ENCODE results near the gene ERBB4. TPM values are rescaled to one million over a fixed set of nuclear protein-coding genes. Genes with fewer than 3 reads are reported as not detected.

ERBB4 gene
- total and polyA plus RNA-seq, 10 of the 15 experiments (the other 5 are each of a cell fraction or from before 2014, with no cell fraction given) = under 0.01 to 0.23 (median 0.01) TPM; not detected in 4

DNA sequence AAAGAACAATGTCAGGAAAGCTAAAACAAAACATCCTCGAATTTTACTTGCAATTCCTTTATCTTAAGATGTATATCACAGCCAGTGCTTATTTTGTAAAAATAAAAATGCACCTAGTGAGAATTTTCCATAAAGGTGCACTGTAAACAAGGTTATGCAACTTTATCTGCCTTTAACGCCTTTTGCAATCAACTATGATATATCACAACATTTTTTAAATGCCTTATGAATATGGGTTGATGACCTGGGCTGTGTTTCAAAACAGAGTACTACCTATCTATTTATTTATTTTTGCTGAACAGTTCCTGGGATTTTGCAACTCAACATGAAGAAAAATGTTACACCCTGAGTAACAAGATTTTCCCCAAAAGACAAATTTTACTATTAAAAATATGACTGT, 1112.4 kb downstream of the ERBB4 start (continued):
- TF ChIP-seq MTA2 (IDR thresholded peaks at IDR 0.05; ENCODE audit: low read depth) (no peak), BCL11A (IDR thresholded peaks at IDR 0.05; ENCODE audit: low read depth, low read length) (no peak)
- TF ChIP-seq, protein P1, sequence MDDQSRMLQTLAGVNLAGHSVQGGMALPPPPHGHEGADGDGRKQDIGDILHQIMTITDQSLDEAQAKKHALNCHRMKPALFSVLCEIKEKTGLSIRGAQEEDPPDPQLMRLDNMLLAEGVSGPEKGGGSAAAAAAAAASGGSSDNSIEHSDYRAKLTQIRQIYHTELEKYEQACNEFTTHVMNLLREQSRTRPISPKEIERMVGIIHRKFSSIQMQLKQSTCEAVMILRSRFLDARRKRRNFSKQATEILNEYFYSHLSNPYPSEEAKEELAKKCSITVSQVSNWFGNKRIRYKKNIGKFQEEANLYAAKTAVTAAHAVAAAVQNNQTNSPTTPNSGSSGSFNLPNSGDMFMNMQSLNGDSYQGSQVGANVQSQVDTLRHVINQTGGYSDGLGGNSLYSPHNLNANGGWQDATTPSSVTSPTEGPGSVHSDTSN (IDR thresholded peaks at IDR 0.05; ENCODE audit: insufficient replicate concordance, low read depth, low read length) = no peak

DNA sequence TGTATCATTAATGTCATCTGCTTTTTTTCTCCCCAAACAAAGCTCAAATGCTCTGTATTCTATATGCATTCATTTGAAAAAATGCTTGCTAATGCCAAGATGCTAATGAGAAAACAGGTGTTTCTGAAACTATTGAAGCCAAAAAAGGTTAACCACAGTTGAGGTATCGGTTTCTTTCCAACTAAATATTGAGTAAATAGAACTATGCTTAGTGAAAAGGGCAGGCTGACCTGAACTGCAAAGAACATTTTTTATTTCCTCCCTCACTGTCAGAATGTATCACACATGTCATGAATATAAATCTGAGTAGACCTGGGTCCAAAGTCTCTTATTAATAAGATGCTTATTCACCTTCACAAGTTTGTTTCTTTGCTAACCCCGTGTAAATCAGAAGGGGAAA, 1115.6 kb downstream of the ERBB4 start:
- no peak for DNase-seq (ENCODE audit: low read depth, low spot score)
- ATAC-seq = no peak
- no peak overlapping the region for H2AFZ ChIP-seq (ENCODE audit: control insufficient read depth, low read depth, low read length)
- no peaks in the 10 kb centered on the region for H4K20me1 ChIP-seq (ENCODE audit: control insufficient read depth, insufficient read depth)
- no peaks in the 10 kb centered on the region for H3K27me3 ChIP-seq (replicated peaks in 1 of 2; ENCODE audit: control insufficient read depth in 2 of 2, insufficient read depth in 2 of 2, low read length in 1 of 2)
- no peak overlapping the region for H3K4me3 ChIP-seq
- no TSS peak for BruUV-seq (replicated peaks)
- no peak overlapping the region for H3K4me2 ChIP-seq (ENCODE audit: control insufficient read depth, insufficient read depth)
- ChIA-PET SMC1A (ENCODE audit: uncharacterized antibody, unreplicated experiment) (interaction anchor here (0.7 to 1.0 kb wide), 2 partner anchors 143 to 241 kb away, joined by 3 to 4 read pairs; no protein-coding TSS in a partner anchor), RAD21 (ENCODE audit: unreplicated experiment) (no interaction called here), CTCF (interaction anchor here (0.6 to 1.9 kb wide), 3 partner anchors 33 to 1033 kb away, joined by 3 to 6 read pairs (median 3); no protein-coding TSS in a partner anchor), POLR2A (no interaction called here)
- H3K4me1 ChIP-seq (ENCODE audit: control insufficient read depth, insufficient read depth, low read length) = no peaks in the 10 kb centered on the region
- FAIRE-seq = no peak
- H3K9ac ChIP-seq (ENCODE audit: control insufficient read depth, insufficient read depth, low read length) = no peak overlapping the region
- no peaks in the 10 kb centered on the region for H3K36me3 ChIP-seq (ENCODE audit: control insufficient read depth in 2 of 2, insufficient read depth in 2 of 2, low read length in 1 of 2)
- intact Hi-C loops (cut with micrococcal nuclease; ENCODE audit: unreplicated experiment) = no loop called here
- WGBS (ENCODE audit: insufficient coverage, insufficient replicate concordance, low lambda C conversion rate, missing lambda C conversion rate) = 0% methylated on average over 2 of the region's 2 CpGs
- H3K27ac ChIP-seq (ENCODE audit: control insufficient read depth, insufficient read depth) = no peak overlapping the region
- H3K79me2 ChIP-seq (ENCODE audit: control insufficient read depth, insufficient read depth, low read length) = no peaks in the 10 kb centered on the region
- in situ Hi-C loops (cut with MboI) = no loop called here
- H3K9me3 ChIP-seq (replicated peaks; ENCODE audit: control insufficient read depth, insufficient read depth, low read length) = no peaks in the 10 kb centered on the region
- no peak for TF ChIP-seq WRNIP1 (IDR thresholded peaks at IDR 0.05; ENCODE audit: borderline replicate concordance, low read depth, low read length)
- TF ChIP-seq BCL11A (IDR thresholded peaks at IDR 0.05; ENCODE audit: low read depth, low read length) = no peak
- TF ChIP-seq, protein P2, sequence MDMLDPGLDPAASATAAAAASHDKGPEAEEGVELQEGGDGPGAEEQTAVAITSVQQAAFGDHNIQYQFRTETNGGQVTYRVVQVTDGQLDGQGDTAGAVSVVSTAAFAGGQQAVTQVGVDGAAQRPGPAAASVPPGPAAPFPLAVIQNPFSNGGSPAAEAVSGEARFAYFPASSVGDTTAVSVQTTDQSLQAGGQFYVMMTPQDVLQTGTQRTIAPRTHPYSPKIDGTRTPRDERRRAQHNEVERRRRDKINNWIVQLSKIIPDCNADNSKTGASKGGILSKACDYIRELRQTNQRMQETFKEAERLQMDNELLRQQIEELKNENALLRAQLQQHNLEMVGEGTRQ (IDR thresholded peaks at IDR 0.05; ENCODE audit: borderline replicate concordance, low read depth, low read length) = no peak
- no peak for TF ChIP-seq ZNF384 (IDR thresholded peaks at IDR 0.05; ENCODE audit: borderline replicate concordance, low read depth, low read length)
- TF ChIP-seq, protein P3, sequence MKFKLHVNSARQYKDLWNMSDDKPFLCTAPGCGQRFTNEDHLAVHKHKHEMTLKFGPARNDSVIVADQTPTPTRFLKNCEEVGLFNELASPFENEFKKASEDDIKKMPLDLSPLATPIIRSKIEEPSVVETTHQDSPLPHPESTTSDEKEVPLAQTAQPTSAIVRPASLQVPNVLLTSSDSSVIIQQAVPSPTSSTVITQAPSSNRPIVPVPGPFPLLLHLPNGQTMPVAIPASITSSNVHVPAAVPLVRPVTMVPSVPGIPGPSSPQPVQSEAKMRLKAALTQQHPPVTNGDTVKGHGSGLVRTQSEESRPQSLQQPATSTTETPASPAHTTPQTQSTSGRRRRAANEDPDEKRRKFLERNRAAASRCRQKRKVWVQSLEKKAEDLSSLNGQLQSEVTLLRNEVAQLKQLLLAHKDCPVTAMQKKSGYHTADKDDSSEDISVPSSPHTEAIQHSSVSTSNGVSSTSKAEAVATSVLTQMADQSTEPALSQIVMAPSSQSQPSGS (IDR thresholded peaks at IDR 0.05; ENCODE audit: low read length) = no peak
- TF ChIP-seq CHD1 (IDR thresholded peaks at IDR 0.05; ENCODE audit: low read depth, low read length) = no peak
- TF ChIP-seq, protein P1 (IDR thresholded peaks at IDR 0.05; ENCODE audit: insufficient replicate concordance, low read depth, low read length) = no peak
- TF ChIP-seq RBBP5 (conservative IDR thresholded peaks at IDR 0.05) = no peak
- TF ChIP-seq, protein P4, sequence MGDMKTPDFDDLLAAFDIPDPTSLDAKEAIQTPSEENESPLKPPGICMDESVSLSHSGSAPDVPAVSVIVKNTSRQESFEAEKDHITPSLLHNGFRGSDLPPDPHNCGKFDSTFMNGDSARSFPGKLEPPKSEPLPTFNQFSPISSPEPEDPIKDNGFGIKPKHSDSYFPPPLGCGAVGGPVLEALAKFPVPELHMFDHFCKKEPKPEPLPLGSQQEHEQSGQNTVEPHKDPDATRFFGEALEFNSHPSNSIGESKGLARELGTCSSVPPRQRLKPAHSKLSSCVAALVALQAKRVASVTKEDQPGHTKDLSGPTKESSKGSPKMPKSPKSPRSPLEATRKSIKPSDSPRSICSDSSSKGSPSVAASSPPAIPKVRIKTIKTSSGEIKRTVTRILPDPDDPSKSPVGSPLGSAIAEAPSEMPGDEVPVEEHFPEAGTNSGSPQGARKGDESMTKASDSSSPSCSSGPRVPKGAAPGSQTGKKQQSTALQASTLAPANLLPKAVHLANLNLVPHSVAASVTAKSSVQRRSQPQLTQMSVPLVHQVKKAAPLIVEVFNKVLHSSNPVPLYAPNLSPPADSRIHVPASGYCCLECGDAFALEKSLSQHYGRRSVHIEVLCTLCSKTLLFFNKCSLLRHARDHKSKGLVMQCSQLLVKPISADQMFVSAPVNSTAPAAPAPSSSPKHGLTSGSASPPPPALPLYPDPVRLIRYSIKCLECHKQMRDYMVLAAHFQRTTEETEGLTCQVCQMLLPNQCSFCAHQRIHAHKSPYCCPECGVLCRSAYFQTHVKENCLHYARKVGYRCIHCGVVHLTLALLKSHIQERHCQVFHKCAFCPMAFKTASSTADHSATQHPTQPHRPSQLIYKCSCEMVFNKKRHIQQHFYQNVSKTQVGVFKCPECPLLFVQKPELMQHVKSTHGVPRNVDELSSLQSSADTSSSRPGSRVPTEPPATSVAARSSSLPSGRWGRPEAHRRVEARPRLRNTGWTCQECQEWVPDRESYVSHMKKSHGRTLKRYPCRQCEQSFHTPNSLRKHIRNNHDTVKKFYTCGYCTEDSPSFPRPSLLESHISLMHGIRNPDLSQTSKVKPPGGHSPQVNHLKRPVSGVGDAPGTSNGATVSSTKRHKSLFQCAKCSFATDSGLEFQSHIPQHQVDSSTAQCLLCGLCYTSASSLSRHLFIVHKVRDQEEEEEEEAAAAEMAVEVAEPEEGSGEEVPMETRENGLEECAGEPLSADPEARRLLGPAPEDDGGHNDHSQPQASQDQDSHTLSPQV (IDR thresholded peaks at IDR 0.05) = no peak
- TF ChIP-seq ASH2L (IDR thresholded peaks at IDR 0.05; ENCODE audit: borderline replicate concordance, low read depth) = no peak
- no peak for TF ChIP-seq ZSCAN29 (IDR thresholded peaks at IDR 0.05)
- TF ChIP-seq KDM1A (IDR thresholded peaks at IDR 0.05; ENCODE audit: borderline replicate concordance) = no peak
- no peak for TF ChIP-seq RCOR1 (conservative IDR thresholded peaks at IDR 0.05; ENCODE audit: low read depth, low read length)
